LNCaP clone FGC (cell line): ENCODE data around the gene GALNT18.

Experiments
- DNase-seq: peaks from one replicate; pipeline ENCODE4 v3.0.0-alpha.2; 2011; ENCODE audit warnings: low read depth
- H3K4me3 ChIP-seq: 2 replicates; pipeline ENCODE4 v1.5.1; 2011; ENCODE audit warnings: mild to moderate bottlenecking, low read depth, low read length, control low read depth
- CTCF ChIP-seq: IDR thresholded peaks from 2 replicates; pipeline ENCODE4 v1.5.1; 2012; ENCODE audit warnings: mild to moderate bottlenecking; ENCODE audit not compliant: control insufficient read depth, insufficient read depth; ENCODE audit errors: extremely low read depth

GALNT18 gene

DNA sequence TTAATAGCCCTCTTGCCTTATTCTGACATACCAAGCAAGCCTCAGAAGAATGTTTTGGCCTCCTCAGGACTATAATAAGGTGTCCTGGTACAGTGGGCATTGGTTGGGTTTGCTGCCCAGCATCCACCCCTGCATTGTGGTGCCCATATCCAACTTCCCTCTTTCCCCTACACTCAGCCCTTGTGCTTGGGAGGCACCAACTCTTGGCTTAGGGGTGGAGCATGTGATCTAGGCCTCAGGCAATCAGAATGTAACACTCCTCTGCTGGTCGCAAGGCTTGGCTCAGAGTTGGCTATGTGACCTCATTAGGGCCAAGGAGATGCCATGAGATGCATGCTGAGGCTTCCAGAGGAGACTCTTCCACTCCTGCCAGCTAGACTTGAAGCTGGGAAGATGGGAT, 391.7 kb downstream of the GALNT18 start:
- TF ChIP-seq CTCF = no peak
- DNase-seq = no peak
- no peak overlapping the region for H3K4me3 ChIP-seq

GRCh38 chr11:11229647-11230046, 392.2 kb downstream of the GALNT18 start:
- H3K4me3 ChIP-seq = no peak overlapping the region
- no peak for DNase-seq
- TF ChIP-seq CTCF = no peak

- TF ChIP-seq CTCF = no peak
- H3K4me3 ChIP-seq = no peak overlapping the region
- no peak for DNase-seq
These were observed 394.3 kb downstream of the GALNT18 start for GRCh38 chr11:11227296-11228085.
